OCI-LY7 (cell line): Measurements from ENCODE around the gene DVL1. TPM values are rescaled to one million over a fixed set of nuclear protein-coding genes. Genes with fewer than 3 reads are reported as not detected.

Experiments
- BruUV-seq: library from RNA; stranded (reverse); fragments of 400-500 nt; replicated peaks from 2 replicates; lab custom pipeline; 2021; lab: Mats Ljungman, UMichigan
- CTCF ChIA-PET: fragments of 300-600 bp; sonication (Branson Sonifier 250); formaldehyde crosslinking; loops from one replicate; lab custom pipeline; 2022; ENCODE audit warnings: antibody characterized with exemption; ENCODE audit not compliant: unreplicated experiment; lab: Charles Lee
- POLR2A ChIA-PET: fragments of 300-600 bp; sonication (Branson Sonifier 250); formaldehyde crosslinking; loops from one replicate; lab custom pipeline; 2022; ENCODE audit warnings: antibody characterized with exemption; lab: Charles Lee
- DNase-seq: peaks from one replicate; pipeline ENCODE4 v3.0.0-alpha.2; 2015; ENCODE audit warnings: low spot score
- H2AFZ ChIP-seq: fragments of 200-600 bp; sonication (generic), shearing (Covaris generic); 2 replicates; pipeline ENCODE4 v1.6.1; 2014; ENCODE audit warnings: mild to moderate bottlenecking, antibody characterized with exemption, low read length, moderate library complexity
- H3K27ac ChIP-seq: fragments of 200-600 bp; sonication (generic); 2 replicates; pipeline ENCODE4 v1.5.1; 2014; ENCODE audit warnings: mixed run types, low read depth, mild to moderate bottlenecking, moderate library complexity, low read length, inconsistent platforms; ENCODE audit not compliant: poor library complexity, severe bottlenecking
- H3K36me3 ChIP-seq: fragments of 200-600 bp; sonication (generic); 2 replicates; pipeline ENCODE4 v1.6.1; 2014; ENCODE audit warnings: mild to moderate bottlenecking, antibody characterized with exemption, low read length, moderate library complexity, mixed read lengths; ENCODE audit not compliant: insufficient read depth
- H3K4me1 ChIP-seq: fragments of 200-600 bp; sonication (generic); 2 replicates; pipeline ENCODE4 v1.5.1; 2014; ENCODE audit warnings: mild to moderate bottlenecking, low read length; ENCODE audit not compliant: insufficient read depth, poor library complexity, severe bottlenecking
- H3K4me2 ChIP-seq: fragments of 200-600 bp; sonication (generic); 2 replicates; pipeline ENCODE4 v1.6.1; 2014; ENCODE audit warnings: mild to moderate bottlenecking, low read length
- H3K4me3 ChIP-seq: fragments of 200-600 bp; sonication (generic); 2 replicates; pipeline ENCODE4 v1.5.1; 2014; ENCODE audit warnings: mild to moderate bottlenecking, low read depth, low read length; ENCODE audit not compliant: poor library complexity, severe bottlenecking
- H3K79me2 ChIP-seq: fragments of 200-600 bp; sonication (generic); 2 replicates; pipeline ENCODE4 v1.6.1; 2016; ENCODE audit warnings: low read depth, mild to moderate bottlenecking, low read length, moderate library complexity, mixed read lengths; ENCODE audit not compliant: insufficient read depth
- H3K9me2 ChIP-seq: fragments of 200-600 bp; sonication (generic); 2 replicates; pipeline ENCODE4 v1.6.1; 2016; ENCODE audit warnings: mild to moderate bottlenecking, low read length, mixed read lengths; ENCODE audit not compliant: insufficient read depth
- H3K9me3 ChIP-seq: fragments of 200-600 bp; sonication (generic); 2 replicates; pipeline ENCODE4 v1.6.1; 2014; ENCODE audit warnings: mild to moderate bottlenecking, mixed run types, low read length, mixed read lengths
- H4K20me1 ChIP-seq: fragments of 200-600 bp; sonication (generic); 2 replicates; pipeline ENCODE4 v1.6.1; 2014; ENCODE audit warnings: mild to moderate bottlenecking, antibody characterized with exemption, low read length, moderate library complexity, mixed read lengths; ENCODE audit not compliant: insufficient read depth
- CTCF ChIP-seq: fragments of 200-600 bp; sonication (generic); conservative IDR thresholded peaks from 2 replicates; pipeline ENCODE4 v1.5.1; 2014; ENCODE audit warnings: mild to moderate bottlenecking, antibody characterized with exemption, low read length, moderate library complexity, mixed read lengths
- EZH2phosphoT487 ChIP-seq: fragments of 200-600 bp; sonication (generic); IDR thresholded peaks from 2 replicates; pipeline ENCODE4 v1.6.1; 2018; ENCODE audit warnings: low read depth, borderline replicate concordance, mild to moderate bottlenecking, mixed run types, antibody characterized with exemption, low read length, moderate library complexity, mixed read lengths
- intact Hi-C: fragments of 100-400 bp; cut with micrococcal nuclease; formaldehyde crosslinking; loops from one replicate; pipeline ENCODE4 v1.10.0; 2022; ENCODE audit not compliant: unreplicated experiment
- total RNA-seq, 2 experiments: library from RNA; depleted of rRNA in 1 of 2; stranded (reverse); fragments of >200 nt in 1 of 2; shearing (Covaris generic) in 1 of 2; gene quantifications; 2 replicates each; pipeline ENCODE4 v1.2.3, GENCODE V29; 2014 to 2022

Gene DVL1
- total RNA-seq, 2 experiments from 2014 or later = 27.8 to 47.1 TPM

DNA sequence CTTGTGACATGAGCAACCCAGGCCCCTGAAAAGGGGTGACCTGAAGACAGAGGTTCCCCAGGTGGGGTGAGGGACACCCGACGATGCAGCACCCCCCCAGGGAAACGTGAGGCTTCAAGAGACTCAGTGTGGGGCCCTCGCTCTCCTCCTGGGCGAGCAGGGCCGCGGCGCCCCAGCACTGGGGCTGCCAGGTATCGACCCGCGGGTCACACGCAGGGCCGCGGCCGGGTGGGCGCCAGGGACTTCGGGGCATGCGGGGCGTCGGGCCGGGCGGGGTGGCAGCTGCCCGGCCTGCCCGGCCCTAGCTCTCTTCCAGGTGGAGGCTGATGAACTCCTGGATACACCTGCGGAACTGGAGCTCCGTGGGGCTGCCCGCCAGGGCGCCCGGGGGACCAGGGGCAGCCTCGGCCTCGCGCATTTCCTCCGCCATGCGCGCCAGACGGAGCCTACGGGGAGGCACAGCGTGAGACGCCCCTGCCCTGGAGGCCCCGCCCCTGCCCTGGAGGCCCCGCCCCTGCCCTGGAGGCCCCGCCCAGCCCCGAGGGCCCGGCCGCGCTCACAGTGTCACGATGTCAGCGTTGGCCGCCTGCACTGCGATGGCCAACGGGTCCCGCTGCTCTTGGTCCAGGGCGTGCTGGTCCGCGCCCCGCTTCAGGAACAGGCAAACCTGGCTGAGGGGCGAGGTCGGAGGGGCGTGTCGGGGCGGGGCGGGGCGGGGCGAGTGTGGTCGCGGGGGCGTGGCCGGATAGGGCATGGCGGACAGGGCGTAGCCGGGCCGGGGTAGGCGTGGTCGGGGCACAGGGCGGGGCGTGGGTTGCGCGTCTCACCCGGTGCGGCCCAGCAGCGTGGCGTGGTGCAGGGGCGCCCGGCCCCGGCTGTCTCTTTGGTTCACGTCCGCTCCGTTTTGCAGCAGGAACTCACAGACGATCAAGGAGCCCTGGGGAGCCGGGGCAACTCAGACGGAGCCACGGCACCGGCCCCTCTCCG lies 55.7 kb downstream of the DVL1 start:
- DNase-seq = no peak
- no peaks in the 10 kb centered on the region for H3K79me2 ChIP-seq
- no peak overlapping the region for H3K4me2 ChIP-seq
- intact Hi-C loops = loop anchor here (2.0 kb wide), 1 partner anchor 171 kb away; no protein-coding TSS in a partner anchor
- ChIA-PET POLR2A (no interaction called here), CTCF (no interaction called here)
- H2AFZ ChIP-seq = no peak overlapping the region
- H3K36me3 ChIP-seq = no peaks in the 10 kb centered on the region
- H4K20me1 ChIP-seq = no peaks in the 10 kb centered on the region
- no peaks in the 10 kb centered on the region for H3K9me3 ChIP-seq
- no peaks in the 10 kb centered on the region for H3K9me2 ChIP-seq
- TF ChIP-seq CTCF = no peak
- TF ChIP-seq EZH2phosphoT487 = no peak
- H3K4me1 ChIP-seq = no peaks in the 10 kb centered on the region
- no peak overlapping the region for H3K4me3 ChIP-seq
- no TSS peak for BruUV-seq
- H3K27ac ChIP-seq = no peak overlapping the region

DNA sequence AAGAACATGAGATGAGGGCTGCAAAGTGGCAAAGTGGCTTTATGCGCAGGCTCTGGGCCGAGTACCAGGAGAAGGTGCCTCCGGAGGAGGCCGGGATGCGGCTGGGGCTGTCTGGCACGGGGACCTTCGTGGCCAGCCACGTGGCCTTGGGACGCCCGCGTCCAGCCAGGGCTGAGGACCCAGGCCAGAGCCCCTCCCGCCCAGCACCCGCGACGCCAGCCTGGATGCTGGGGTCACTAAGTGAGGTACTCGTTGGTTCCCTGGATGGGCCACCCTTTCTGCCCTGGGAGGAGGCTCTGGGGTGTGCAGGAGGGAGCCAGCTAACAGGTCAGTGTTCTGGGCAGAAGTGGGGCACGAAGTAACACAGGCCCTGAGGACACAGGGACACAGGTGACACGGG lies 56.4 kb downstream of the DVL1 start:
- Histone ChIP-seq H3K27ac (no peak overlapping the region), H3K9me3 (no peaks in the 10 kb centered on the region), H3K36me3 (no peaks in the 10 kb centered on the region), H3K79me2 (no peaks in the 10 kb centered on the region), H3K4me2 (no peak overlapping the region), H2AFZ (no peak overlapping the region), H3K4me1 (no peaks in the 10 kb centered on the region), H3K4me3 (no peak overlapping the region), H3K9me2 (no peaks in the 10 kb centered on the region), H4K20me1 (no peaks in the 10 kb centered on the region)
- BruUV-seq = no TSS peak
- intact Hi-C loops = loop anchor here (2.0 kb wide), 1 partner anchor 170 kb away; no protein-coding TSS in a partner anchor
- no peak for TF ChIP-seq CTCF
- no peak for TF ChIP-seq EZH2phosphoT487
- DNase-seq = no peak
- POLR2A ChIA-PET = no interaction called here
- CTCF ChIA-PET = no interaction called here

GRCh38 chr1:1292442-1292779 lies 56.8 kb downstream of the DVL1 start:
- H3K79me2 ChIP-seq = no peaks in the 10 kb centered on the region
- H3K4me1 ChIP-seq = no peaks in the 10 kb centered on the region
- no TSS peak for BruUV-seq
- ChIA-PET POLR2A (no interaction called here), CTCF (interaction anchor here (0.5 to 1.1 kb wide), 3 partner anchors 8 to 1125 kb away, joined by 3 to 5 read pairs (median 4); no protein-coding TSS in a partner anchor)
- DNase-seq = no peak
- no peak for TF ChIP-seq CTCF
- no peak for TF ChIP-seq EZH2phosphoT487
- H3K4me3 ChIP-seq = no peak overlapping the region
- H3K9me3 ChIP-seq = no peaks in the 10 kb centered on the region
- no peak overlapping the region for H3K27ac ChIP-seq
- intact Hi-C loops = loop anchor here (2.0 kb wide), 1 partner anchor 170 kb away; no protein-coding TSS in a partner anchor
- no peaks in the 10 kb centered on the region for H4K20me1 ChIP-seq
- H3K9me2 ChIP-seq = no peaks in the 10 kb centered on the region
- H3K4me2 ChIP-seq = no peak overlapping the region
- H3K36me3 ChIP-seq = no peaks in the 10 kb centered on the region
- no peak overlapping the region for H2AFZ ChIP-seq
